Adrenal gland (tissue), 5 donors: Measurements from ENCODE around the gene ABCA10.

Experiments used
- CTCF ChIP-seq, 6 experiments: fragments of 450-650 bp in 4 of 6; fragments of 200-600 bp in 2 of 6; sonication (generic) in 1 of 6; IDR thresholded peaks; 1 replicate in 5 of 6; 2 replicates in 1 of 6; pipeline versions ENCODE4 v1.5.1 to v1.8.0; 2016 to 2021; ENCODE audit warnings: antibody characterized with exemption in 6 of 6, mild to moderate bottlenecking in 2 of 6, moderate library complexity in 1 of 6
- POLR2A ChIP-seq, 2 donors: fragments of 450-650 bp; IDR thresholded peaks; one replicate each; pipeline ENCODE4 v1.6.1; 2017; ENCODE audit warnings: antibody characterized with exemption in 2 of 2, mild to moderate bottlenecking in 2 of 2, moderate library complexity in 1 of 2
- donor health status: DM: no; HTN: no; CAD: no.

GRCh38 chr17:69130627-69131296 is 97.9 kb downstream of the ABCA10 start:
- TF ChIP-seq CTCF (IDR thresholded peaks at IDR 0.05) (no peak), POLR2A (IDR thresholded peaks at IDR 0.05) (no peak)
